GM19452 (cell line): Measurements from ENCODE around the gene CD22.
"Not testable (repeated sequence)": the region's sequence is repeated elsewhere in the genome, so short reads cannot be mapped to it uniquely, and the experiment has no call there.

Experiments
- ATAC-seq: cut with Tn5 transposase; IDR thresholded peaks from one replicate; pipeline ENCODE4 v1.9.1; 2021; ENCODE audit not compliant: unreplicated experiment

CD22 gene

GRCh38 chr19:35357867-35358573, 29.0 kb downstream of the CD22 start, which contains the start of gene FFAR3:
FFAR3 (plus strand) TSS chr19:35358460; CDS start chr19:35358891, 431 bp downstream.
- ATAC-seq = no peak

GRCh38 chr19:35358834-35359233, 29.8 kb downstream of the CD22 start:
- ATAC-seq = not testable (repeated sequence)

- ATAC-seq = not testable (repeated sequence)
Observed at GRCh38 chr19:35359395-35359794, 30.4 kb downstream of the CD22 start.

GRCh38 chr19:35360081-35360480, 31.1 kb downstream of the CD22 start:
- not testable (repeated sequence) for ATAC-seq

GRCh38 chr19:35360880-35361420, 32.0 kb downstream of the CD22 start:
- ATAC-seq = no peak

GRCh38 chr19:35362261-35363000, 33.4 kb downstream of the CD22 start:
- ATAC-seq = no peak

- no peak for ATAC-seq
Observed at GRCh38 chr19:35363001-35363590, 34.1 kb downstream of the CD22 start.

GRCh38 chr19:35363711-35364425, 34.9 kb downstream of the CD22 start:
- no peak for ATAC-seq

- ATAC-seq = no peak
Observed at GRCh38 chr19:35365303-35365702, 36.3 kb downstream of the CD22 start.

- no peak for ATAC-seq
Observed at GRCh38 chr19:35368378-35368777, 39.4 kb downstream of the CD22 start.

GRCh38 chr19:35369522-35369921, 40.5 kb downstream of the CD22 start:
- no peak for ATAC-seq

GRCh38 chr19:35370722-35371121, 41.7 kb downstream of the CD22 start, which contains the start of gene GPR42:
GPR42 (plus strand) TSS chr19:35371068; CDS start chr19:35371360, 292 bp downstream.
- ATAC-seq = no peak

- no peak for ATAC-seq
Observed at GRCh38 chr19:35373492-35373891, 44.5 kb downstream of the CD22 start.

- ATAC-seq = not testable (repeated sequence)
Observed at GRCh38 chr19:35374031-35374430, 45.0 kb downstream of the CD22 start.

- no peak for ATAC-seq
Observed at GRCh38 chr19:35375505-35376307, 46.7 kb downstream of the CD22 start.

- no peak for ATAC-seq
Observed at GRCh38 chr19:35377656-35378055, 48.7 kb downstream of the CD22 start.

GRCh38 chr19:35378356-35378755, 49.4 kb downstream of the CD22 start:
- no peak for ATAC-seq

GRCh38 chr19:35379545-35379944, 50.6 kb downstream of the CD22 start:
- ATAC-seq = not testable (repeated sequence)

GRCh38 chr19:35379992-35380391, 51.0 kb downstream of the CD22 start:
- no peak for ATAC-seq
